HCT116 (cell line): ENCODE data around the gene DPP10.

Experiments used
- ATF3 ChIP-seq: IDR thresholded peaks from 2 replicates; pipeline ENCODE4 v1.6.1; 2012
- CEBPB ChIP-seq: IDR thresholded peaks from 2 replicates; pipeline ENCODE4 v1.6.1; 2012; ENCODE audit warnings: low read depth
- CTCF ChIP-seq, 3 experiments: fragments of 200-600 bp in 1 of 3; sonication (generic) in 1 of 3; IDR thresholded peaks in 2 of 3; conservative IDR thresholded peaks in 1 of 3; 2 replicates each; pipeline ENCODE4 v1.5.1; 2012 to 2017; ENCODE audit warnings: low read depth in 2 of 3, low read length in 2 of 3, antibody characterized with exemption in 1 of 3, borderline replicate concordance in 1 of 3, control low read depth in 1 of 3, mild to moderate bottlenecking in 1 of 3, mixed read lengths in 1 of 3, mixed run types in 1 of 3, moderate library complexity in 1 of 3; ENCODE audit not compliant: insufficient read depth in 1 of 3
- ELF1 ChIP-seq: IDR thresholded peaks from 2 replicates; pipeline ENCODE4 v1.6.1; 2012; ENCODE audit warnings: low read depth, borderline replicate concordance
- EZH2 ChIP-seq: fragments of 200-600 bp; sonication (generic); IDR thresholded peaks from 2 replicates; pipeline ENCODE4 v1.6.1; 2017; ENCODE audit warnings: antibody characterized with exemption, mixed run types
- POLR2A ChIP-seq: IDR thresholded peaks from 2 replicates; pipeline ENCODE4 v1.7.0; 2011; ENCODE audit warnings: borderline replicate concordance; ENCODE audit not compliant: insufficient read depth, insufficient read length; ENCODE audit errors: extremely low read depth
- POLR2AphosphoS5 ChIP-seq: IDR thresholded peaks from 2 replicates; pipeline ENCODE4 v1.6.1; 2011; ENCODE audit warnings: mild to moderate bottlenecking, low read depth, low read length, moderate library complexity
- REST ChIP-seq: IDR thresholded peaks from 2 replicates; pipeline ENCODE4 v1.6.1; 2012; ENCODE audit warnings: low read depth
- SIN3A ChIP-seq: IDR thresholded peaks from 2 replicates; pipeline ENCODE4 v1.6.1; 2012; ENCODE audit warnings: low read depth
- YY1 ChIP-seq: IDR thresholded peaks from 2 replicates; pipeline ENCODE4 v1.6.1; 2011; ENCODE audit warnings: low read length, low read depth, moderate library complexity, mild to moderate bottlenecking; ENCODE audit not compliant: insufficient replicate concordance; ENCODE audit errors: extremely low read depth
- ZFX ChIP-seq: fragments of 450-650 bp; IDR thresholded peaks from 2 replicates; pipeline ENCODE4 v1.6.1; 2017
- ZNF274 ChIP-seq: fragments of 200-500 bp; sonication (Bioruptor generic); IDR thresholded peaks from 2 replicates; pipeline ENCODE4 v1.6.1; 2014; ENCODE audit warnings: mild to moderate bottlenecking, low read depth, low read length, inconsistent platforms

- TF ChIP-seq CTCF (IDR thresholded peaks at IDR 0.05 in 2 of 3, conservative IDR thresholded peaks at IDR 0.05 in 1 of 3; ENCODE audit: borderline replicate concordance in 1 of 3, insufficient read depth in 1 of 3, low read depth in 2 of 3, low read length in 2 of 3) (no peak), ZNF274 (no peak), EZH2 (no peak), POLR2AphosphoS5 (no peak), POLR2A (no peak), ZFX (no peak), ELF1 (no peak), ATF3 (no peak), YY1 (no peak), SIN3A (no peak), REST (no peak), CEBPB (no peak)
Observed at GRCh38 chr2:115573756-115574155, 1131.3 kb downstream of the DPP10 start.
